GM19193 (cell line): ENCODE results near the gene ATP2B2.

ENCODE experiments used
- POLR2A ChIP-seq: IDR thresholded peaks from 4 replicates; pipeline ENCODE4 v1.6.1; 2011; ENCODE audit not compliant: insufficient read depth, insufficient read length; ENCODE audit errors: extremely low read depth

Gene ATP2B2

DNA sequence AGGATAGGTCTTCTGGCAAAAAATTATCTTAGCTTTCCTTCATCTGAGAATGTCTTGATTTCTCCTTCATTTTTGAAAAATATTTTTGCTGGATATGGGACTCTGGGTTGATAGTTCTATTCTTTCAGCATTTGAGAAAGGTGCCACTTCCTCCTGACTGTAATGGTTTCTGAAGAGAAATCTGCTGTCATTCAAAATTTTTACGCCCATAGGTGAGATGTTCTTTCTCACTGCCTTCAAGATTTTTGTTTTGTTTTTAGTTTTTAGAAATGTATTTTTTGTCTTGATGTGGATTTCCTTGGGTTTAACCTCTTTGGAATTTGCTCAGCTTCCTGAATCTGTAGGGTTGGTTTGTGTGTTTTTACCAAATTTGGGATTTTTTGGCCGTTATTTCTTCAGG lies 37.1 kb upstream of the ATP2B2 start:
- TF ChIP-seq POLR2A = no peak

DNA sequence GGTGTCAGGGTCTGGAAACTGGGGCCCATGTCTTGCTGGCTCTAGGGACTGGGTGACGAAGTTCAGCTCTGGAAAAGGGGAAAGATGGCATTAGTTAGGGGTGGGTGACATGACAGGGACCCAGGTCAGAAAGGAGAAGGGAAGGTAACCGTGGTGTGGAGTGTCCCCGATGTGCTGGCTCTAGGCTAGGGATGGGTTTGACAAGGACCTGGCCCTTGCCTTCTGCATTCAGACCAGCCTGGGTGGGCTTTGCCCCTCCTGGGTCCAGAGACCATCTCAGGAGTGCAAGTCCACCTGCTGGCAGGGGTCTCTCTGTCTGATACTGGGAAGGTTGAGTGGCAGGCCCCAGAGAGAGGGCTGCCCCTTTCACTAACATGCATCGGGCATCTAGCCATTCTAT lies 28.7 kb upstream of the ATP2B2 start:
- TF ChIP-seq POLR2A = no peak

DNA sequence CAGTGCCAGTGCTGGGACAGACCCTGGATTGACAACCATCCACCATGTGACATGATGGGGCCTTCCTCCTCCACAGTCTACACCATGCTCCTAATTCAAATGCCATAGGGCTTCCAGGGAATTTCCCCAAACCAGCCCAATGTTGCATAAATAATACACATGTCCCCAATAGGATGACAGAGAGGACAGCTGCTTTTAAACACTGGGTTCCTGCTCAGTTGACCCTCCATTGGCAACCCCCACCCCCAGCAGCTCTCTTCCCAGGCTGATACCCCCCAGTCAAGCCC lies 28.3 kb upstream of the ATP2B2 start:
- no peak for TF ChIP-seq POLR2A

DNA sequence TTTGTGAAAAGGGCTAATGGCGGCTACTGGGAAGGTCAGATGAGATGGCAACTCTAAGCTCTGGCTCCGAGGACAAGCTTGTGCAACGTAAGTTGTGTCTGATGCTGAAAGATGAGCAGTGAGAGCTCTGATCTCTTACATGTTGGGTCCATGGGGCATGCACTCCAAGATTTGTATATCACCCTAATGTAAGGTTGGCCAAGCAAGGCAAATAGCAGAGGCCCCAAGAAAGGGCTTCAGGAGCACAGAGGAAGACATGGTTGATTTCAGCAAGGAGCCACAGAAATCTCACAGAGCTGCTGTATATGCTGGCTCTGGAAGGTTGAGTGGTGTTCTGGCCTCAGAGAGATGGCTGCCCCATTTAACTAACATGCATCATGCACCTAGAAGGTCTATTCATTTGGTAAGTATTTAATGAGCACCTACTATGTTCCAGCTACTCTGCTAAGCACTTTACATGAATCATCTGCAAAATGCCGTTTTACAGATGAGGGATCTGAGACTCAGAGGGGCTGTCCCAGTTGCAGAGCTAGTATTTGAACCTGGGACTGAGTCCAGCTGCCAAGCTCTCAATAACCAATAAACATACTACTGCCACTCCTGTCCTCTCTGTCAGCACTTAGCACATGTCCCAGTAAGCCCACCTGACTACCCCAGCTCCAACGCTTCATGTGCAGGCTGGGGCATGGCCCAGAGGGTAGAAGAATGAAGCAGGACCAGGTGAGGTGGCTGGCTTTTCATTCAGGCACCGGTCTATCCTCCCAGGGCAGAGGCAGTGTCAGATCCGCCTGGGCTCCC lies 27.8 kb upstream of the ATP2B2 start:
- no peak for TF ChIP-seq POLR2A

DNA sequence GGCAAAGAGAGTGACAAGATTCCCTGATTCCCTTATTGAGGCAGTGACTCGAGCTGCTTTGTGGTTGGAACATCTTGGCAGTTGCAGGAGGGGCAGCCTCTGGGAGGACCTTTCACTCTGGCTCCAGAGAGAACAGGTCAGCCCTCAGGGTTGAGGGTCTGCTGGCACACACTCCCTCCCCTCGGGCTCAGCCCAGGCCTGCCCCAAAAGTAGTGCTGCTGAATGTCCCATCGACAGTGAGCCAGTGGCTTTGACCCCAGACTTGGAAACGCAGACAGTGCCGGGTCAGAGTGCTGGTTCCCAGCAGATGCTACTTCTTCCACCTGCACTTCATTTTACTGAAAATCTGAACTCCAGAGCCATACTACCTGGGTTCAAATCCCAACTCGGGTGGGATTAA lies 25.6 kb upstream of the ATP2B2 start:
- TF ChIP-seq POLR2A = no peak

DNA sequence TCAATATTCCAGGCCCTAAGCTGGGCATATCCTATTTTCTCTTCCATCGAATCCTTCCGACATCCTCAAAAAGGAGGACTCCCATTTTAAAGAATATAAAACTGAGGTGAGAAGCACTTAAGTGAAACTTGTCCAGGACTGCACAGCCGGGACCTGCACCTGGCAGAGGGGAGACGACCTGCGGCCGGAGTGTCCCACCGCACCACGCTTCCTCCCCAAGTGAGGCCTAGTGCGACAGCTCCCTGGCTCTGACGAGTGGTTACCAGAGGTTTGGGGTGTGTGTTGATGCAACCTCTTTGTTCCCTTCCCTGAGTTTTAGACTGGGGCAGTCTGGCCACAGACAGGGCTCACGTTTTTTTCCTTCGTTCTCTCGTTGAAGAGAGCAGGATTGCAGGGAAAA lies 24.9 kb upstream of the ATP2B2 start:
- no peak for TF ChIP-seq POLR2A

DNA sequence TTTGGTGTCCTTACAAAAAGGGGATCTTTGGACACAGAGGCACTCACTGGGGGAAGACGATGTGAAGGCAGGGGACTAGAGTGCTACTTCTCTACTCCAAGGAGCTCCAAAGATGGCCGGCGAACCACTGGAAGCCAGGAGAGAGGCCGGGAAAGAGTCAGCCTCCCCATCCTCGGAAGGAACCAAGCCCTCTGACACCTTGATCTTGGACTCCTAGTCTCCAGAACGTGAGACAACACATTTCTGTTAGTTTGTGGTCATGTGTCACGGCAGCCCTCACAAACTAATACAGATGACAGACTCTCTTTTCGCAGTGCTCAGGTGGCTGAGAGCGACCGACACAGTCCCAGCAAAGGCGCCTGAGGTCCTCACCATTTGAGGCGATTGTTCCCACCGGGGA lies 24.4 kb upstream of the ATP2B2 start:
- no peak for TF ChIP-seq POLR2A

DNA sequence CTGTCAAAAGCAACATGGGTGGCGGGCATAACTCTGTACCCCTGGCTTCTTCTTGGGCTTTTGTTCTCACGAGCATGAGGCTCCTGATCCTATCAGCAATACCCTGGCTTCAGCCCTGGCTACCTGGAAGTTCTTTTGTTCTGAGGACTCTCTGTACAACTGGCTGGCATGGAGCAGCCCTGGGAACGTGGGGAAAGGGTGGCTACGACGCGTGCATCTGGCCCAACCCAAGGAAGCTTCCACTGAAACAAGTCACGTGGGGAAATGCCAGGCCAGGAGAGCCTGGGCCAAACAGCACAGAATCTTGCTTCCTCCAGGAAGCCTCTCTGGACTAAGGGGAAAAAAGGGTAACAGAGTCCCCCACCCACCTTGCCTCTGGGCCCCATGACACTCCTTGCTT lies 22.7 kb upstream of the ATP2B2 start:
- TF ChIP-seq POLR2A = no peak

DNA sequence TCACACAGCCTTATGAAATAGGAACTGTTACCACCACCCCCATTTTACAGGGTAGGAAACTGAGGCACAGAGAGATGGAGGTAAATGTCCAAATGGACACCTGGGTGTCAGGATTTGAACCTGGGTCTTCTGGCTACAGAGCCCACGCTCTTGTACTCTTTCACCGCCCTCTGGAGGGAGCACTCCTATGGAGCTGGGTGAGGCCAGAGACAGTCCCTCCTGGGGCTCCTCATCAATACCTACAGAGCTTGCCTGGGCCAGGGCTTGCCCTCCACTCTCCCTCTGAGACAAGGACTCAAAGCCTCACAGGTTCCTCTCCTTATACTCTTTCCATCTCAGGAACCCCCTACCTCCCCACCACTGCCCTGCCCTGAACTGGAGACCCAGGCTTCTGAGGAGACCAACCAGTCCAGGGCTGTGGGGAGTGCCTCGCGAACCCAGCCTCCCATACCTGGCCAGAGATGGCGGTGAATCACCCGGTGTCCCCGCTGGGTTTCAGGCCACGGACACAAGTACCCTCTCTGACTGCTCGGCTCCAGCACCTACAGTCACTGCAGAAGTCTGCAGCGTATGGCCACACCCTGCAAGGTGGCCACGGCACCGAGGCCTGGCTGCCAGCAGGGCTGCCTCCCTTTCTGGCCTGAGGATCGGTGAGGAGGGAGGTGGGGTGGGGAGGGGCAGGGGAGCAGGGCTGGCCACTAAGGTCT lies 22.1 kb upstream of the ATP2B2 start:
- no peak for TF ChIP-seq POLR2A

DNA sequence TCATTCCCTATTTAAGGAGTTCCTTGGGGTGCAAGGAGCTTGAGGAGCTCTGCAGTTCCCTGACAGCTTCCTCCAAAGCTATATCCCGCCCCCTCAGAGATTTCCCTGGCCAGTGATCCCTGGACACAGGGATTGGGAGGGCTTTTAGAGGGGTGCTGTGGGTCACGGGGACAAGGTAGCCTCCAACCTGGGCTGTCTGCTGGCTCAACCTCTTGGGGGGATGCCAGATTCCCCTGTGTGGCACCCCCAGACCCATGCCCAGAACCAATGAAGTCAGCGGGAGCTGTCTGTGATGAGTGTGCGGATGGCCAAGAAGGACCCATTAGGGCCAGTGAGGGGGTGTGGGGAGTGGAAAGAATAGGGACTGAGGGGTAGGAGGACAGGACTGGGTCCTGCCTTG lies 21.0 kb upstream of the ATP2B2 start:
- TF ChIP-seq POLR2A = no peak

DNA sequence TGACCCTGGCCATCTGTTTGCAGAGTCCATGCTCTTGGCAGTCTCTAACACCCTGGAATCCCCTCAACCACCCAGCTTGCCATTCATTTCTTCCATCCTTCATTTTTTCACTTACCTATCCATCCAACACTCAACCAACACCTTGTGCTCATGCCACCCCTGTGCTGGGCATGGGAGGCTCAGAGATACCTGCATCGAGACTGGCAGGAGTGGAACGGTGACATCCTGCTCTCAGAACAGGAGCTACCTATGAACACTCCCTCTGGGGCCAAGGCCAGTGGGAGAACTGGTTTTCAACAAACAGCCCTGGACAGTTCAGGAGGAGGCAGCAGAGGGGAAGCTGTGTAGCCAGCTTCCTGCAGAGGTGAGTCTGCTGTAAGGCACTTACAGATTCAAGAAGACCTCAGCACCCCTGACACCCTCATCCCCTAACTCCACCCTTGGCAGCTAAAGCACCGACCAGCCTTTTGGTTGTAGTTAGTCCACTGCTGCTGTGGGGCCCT lies 19.5 kb upstream of the ATP2B2 start:
- no peak for TF ChIP-seq POLR2A

DNA sequence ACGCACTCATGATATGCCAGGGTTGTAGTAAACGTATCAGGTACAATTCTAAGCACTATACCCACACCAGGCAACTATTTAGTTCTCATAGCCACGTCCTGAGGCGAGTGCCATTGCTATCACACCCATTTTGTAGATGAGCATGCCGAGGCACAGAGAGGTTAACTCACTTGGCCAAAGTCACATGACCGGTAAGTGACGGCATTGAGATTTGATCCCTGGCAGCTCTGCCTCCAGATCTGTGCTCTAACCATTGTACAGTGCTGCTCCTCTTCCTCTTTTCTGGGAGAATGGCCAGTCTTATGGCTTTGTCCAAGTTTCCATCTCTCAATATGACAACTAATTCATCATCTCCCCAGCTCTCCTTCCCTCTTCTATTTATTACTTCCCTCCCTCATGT lies 18.9 kb upstream of the ATP2B2 start:
- no peak for TF ChIP-seq POLR2A

DNA sequence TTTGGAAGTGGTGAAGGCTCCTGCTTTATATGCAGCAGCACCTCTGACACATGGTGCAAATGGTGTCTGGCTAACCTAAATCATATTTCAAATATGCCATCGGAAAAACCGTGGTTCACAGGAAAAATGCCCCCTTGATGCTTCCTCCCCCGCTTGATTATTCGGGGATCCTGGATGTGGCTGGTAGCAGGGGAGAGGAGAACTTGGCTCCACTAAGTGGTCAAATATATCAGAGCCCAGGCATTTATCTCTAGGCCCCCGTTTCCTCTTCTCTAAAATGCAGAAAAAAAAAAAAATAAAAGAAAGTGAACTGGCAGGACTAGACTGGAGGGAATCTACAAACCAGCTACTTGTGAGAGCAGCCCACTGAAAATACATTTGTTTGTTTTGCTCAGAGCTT lies 18.2 kb upstream of the ATP2B2 start:
- TF ChIP-seq POLR2A = no peak

DNA sequence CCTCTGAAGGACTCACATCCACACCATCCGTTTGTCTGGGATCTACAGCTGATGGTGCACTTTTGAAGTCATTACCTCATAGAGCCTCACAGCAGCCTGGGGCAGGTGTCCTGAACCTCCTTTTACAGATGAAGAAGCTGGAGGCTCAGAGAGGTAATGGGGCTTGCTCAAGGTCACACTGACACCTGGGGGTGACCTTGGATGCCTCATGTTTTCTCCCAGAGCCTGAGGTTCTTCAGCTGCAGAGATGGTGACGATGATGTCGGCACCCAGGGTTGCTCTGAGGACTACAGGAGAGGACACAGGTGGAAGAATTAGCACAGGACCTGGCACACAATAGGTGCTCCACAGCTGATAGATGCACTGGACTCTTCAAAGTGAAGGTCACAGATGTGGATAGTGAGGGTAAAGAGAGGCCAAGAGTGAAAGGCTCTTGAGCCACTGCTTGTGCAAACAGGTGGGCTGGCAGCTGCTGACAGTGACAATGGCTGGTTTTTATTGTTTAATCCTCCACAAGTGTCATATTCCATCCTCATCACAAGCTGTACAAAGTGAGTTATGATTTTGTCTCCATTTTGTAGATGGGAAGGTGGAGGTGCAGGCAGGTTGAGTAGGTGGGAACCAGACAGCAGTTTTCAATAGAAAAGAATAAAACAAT lies 17.4 kb upstream of the ATP2B2 start:
- TF ChIP-seq POLR2A = no peak

DNA sequence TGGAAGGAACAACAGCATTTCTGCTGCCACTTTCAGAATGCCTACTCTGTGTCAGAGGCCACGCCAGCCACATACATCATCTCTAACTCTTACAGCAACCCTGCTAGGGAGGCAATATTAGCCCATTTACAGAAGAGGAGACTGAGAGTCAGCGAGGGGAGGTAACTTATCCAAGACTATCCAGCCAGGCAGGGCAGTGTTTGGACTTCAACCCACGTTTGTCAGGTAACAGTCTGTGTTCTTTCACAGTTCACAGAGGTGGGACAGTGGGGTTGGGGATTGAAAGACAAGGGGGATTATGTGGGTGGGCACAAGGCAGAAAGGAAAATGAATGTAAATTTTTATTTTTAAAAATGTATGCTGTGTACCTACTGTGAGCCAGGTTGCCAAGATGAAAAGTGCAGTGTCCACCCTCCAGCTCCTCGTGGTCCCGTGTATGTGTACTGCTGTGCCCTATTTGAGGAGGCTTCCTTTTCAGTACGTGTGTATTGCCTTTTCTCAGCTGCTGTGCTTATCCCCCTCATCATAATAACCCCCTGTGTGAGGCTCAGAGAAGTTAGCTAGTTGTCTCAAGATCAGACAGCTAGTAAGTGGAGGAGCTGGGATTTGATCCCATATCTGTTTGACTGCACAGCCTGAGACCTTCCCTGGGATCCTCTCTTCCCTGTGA lies 16.5 kb upstream of the ATP2B2 start:
- TF ChIP-seq POLR2A = no peak

DNA sequence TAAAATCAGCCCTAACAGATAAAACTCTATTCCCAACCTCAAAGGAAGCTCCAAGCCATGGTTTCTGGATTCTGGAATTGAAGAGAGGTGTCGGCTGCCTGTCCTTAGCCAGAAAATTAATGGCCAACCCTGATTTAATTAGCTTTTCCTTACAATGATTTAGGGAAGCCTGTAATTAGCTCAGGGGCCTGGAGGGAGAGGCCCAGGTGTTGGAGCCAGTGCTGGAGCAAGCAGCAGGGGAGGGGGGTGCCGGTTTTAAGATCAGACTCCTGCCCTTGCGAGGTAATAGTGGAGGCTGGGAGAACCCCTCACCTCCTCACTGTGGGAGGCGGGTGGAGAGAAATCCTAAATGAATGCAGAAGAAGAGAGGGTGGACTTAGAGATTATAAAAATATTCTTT lies 14.7 kb upstream of the ATP2B2 start:
- no peak for TF ChIP-seq POLR2A

DNA sequence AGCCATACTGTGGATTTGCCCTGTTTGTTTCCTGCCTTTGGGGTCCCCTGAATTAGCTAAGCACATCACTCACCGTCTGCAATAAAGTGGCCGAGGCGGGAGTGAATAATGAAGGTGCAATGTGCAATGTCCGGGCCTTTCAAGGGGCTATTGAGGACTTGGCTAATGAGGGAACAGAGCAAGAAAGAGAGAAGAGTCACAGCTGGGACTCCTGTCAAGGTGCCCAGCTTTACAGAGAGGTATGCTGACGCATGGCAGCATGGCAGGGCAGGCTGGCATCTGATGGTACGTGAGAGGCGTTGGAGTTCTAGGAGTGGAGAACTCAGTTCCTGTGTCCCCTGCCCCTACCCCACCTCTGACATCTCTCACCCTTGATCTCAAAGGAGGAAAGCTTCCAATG lies 13.8 kb upstream of the ATP2B2 start:
- TF ChIP-seq POLR2A = no peak
